Measurements from ENCODE around the gene ALKBH8. TPM values are rescaled to one million over a fixed set of nuclear protein-coding genes. Genes with fewer than 3 reads are reported as not detected.

The ALKBH8 gene
- total and polyA plus RNA-seq, 2 of the 4 experiments (the other 2 are of a cell fraction) = 3.0 to 6.6 TPM

Other genes starting within 250 kb of the ALKBH8 start
- gene CWF19L2, start 107.9 kb downstream of the ALKBH8 start, total RNA-seq (2012; rRNA removed) = 3.8 and 8.3 TPM in 2 replicates
- gene CWF19L2, start 107.9 kb downstream of the ALKBH8 start, polyA plus RNA-seq (2012; rRNA removed) = 1.4 and 1.7 TPM in 2 replicates
- 0.18 and 0.28 TPM in 2 replicates for gene ELMOD1, start 25.4 kb upstream of the ALKBH8 start, total RNA-seq (2012; rRNA removed)
- gene ELMOD1, start 25.4 kb upstream of the ALKBH8 start, polyA plus RNA-seq (2012; rRNA removed) = 0.22 and 0.29 TPM in 2 replicates
- not detected in 2 replicates for gene SLN, start 146.3 kb upstream of the ALKBH8 start, total RNA-seq (2012; rRNA removed)
- gene SLN, start 146.3 kb upstream of the ALKBH8 start, polyA plus RNA-seq (2012; rRNA removed) = not detected in 2 replicates